HG03060 (cell line): ENCODE results near the gene PRF1.
"Not testable (repeated sequence)": the region's sequence is repeated elsewhere in the genome, so short reads cannot be mapped to it uniquely, and the experiment has no call there.

ENCODE experiments used
- ATAC-seq: cut with Tn5 transposase; IDR thresholded peaks from one replicate; pipeline ENCODE4 v1.9.1; 2021; ENCODE audit warnings: low read depth, moderate number of reproducible peaks; ENCODE audit not compliant: unreplicated experiment

Gene PRF1

GRCh38 chr10:70581176-70581575, 21.4 kb downstream of the PRF1 start:
- not testable (repeated sequence) for ATAC-seq

- no peak for ATAC-seq
Observed at GRCh38 chr10:70579234-70580002, 23.1 kb downstream of the PRF1 start.

DNA sequence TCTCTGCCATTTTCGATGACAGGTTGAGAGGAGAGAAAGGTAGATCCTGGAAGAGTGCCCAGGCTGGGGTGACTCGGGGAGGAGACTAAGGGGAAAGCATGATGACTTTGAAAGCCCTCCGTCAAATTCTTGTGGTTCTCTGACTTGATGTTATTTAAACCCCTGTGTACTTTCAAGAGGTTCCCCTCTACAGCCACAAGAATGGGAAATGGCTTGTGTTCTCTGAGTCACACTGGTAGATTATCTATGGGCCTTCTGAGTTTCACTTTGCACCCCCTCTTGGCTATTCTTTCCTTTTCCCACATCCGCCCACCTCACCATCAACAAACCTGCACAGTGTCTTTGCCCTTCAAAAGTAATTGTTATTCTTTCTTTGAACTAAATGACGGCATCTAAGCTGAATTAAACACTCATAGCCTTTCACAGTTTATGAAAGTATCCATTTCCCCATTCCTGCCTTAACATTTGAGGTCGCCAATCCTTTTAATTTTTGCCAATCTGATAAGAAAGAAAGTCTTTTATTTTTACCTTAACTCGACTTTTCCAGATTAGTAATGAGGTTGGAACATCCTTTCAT, 24.1 kb downstream of the PRF1 start:
- peak; percentile 53 for ATAC-seq

DNA sequence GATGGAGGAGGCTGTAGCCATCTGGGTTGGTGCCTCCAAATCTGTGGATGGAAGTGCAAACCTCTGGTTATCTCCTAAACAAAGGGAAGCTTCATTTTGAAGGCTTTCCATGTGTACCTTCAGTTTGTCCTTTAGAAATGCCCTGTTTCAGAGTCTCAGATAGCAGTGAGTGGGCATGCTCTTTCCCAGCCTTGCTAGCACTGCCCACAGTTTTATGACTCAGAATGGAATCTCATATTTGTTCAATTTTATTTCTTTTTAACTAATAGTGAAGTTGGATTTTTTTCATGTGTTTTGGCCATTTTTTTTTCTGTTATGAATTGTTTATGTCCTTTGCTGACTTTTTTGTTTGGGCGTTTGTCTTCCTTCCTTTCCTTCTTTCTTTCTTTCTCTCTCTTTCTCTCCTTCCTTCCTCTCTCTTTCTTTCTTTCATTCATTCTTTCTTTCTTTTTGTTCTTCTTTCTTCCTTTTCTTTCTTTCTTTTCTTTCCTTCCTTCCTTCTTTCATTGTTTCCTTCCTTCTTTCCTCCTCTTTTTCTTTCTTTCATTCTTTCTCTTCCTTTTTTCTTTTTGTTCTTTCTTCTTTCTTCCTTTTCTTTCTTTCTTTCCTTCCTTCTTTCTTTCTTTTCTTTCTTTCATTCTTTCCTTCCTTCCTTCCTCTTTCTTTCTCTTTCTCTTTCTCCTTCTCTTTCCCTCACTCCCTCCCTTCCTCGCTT, 25.6 kb downstream of the PRF1 start:
- no peak for ATAC-seq

- peak; percentile 32 for ATAC-seq
Observed at GRCh38 chr10:70575874-70576802, 26.4 kb downstream of the PRF1 start.

DNA sequence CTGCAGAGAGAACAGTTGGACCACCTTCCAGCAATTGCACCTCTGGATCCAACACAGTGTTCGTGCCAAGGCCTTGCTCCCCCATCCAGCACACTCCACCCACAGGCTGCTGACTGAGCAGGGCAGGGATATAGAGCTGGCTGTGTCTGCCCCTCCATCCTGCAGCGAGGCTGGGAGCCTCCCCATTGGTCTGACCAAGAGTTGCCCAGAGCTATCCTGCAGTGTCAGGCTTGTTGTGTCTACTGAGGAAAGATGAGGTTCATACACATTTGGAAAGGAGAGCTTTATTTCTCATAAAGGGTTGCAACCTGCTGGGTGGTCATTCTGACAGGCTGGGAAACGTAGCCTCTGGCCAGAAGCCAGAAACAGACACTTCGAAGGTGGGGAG, 27.1 kb downstream of the PRF1 start:
- ATAC-seq, result no peak

DNA sequence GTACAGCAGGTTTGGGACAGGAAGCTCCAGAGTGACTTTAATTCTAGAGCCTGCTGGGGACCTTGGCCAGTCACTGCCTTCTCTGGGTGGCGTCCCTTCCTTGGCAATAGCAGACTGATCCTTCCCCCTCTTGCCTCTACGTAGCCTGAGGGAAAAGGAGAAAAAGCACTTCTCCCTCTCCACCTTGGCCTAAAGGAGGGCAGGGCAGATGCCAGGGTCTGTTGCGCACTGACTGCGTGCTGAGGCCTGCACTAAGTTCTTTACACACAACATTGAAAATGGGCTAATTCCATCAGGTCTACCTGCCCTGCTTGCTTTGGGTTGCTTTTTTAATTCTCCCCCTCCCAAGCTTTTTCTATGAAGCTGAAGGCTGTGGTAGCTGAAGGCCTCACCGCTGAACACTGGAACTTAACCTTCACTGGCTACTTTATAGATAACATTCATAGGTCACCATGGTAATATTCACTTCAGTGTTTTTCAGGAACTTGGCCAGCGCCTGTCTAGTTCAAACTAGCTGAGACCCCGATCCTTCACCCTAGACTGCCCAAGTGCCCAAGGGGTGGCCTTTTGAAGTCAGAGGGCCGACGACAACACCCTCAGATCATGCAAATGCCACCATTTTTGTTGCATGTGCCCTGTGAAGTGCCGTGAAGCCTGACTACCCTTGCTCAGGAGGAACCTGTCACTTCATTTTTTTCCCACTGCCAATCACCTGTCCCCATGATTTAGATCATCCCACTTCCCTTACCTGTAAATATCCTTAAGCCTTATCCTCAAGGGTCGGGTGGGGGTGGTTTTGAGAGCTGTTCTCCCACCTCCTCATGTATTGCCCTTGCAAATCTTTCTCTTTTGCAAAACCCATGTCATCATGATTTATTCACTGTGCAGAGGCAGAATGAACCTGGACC, 28.7 kb downstream of the PRF1 start:
- no peak for ATAC-seq

GRCh38 chr10:70571636-70572439, 30.7 kb downstream of the PRF1 start:
- no peak for ATAC-seq

DNA sequence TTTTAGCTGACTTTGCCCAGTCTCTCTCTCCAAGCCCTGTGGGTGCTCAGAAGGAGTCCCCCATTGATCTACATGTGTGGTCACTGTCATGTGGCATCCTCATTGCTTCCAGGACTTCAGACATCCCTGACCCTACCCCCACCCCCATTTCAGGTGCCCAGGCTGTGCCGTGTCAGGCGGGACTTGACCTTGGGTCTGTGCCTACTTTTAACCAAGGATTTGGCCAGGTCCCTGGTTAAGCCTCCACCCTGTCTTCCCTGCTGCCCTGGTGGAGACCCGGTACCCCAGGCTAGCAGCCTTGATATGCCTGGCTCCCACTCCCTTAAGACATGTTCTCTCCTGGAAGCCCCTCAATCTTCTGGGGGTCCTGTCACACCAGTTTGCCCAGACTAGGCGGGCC, 31.3 kb downstream of the PRF1 start:
- ATAC-seq, result no peak

DNA sequence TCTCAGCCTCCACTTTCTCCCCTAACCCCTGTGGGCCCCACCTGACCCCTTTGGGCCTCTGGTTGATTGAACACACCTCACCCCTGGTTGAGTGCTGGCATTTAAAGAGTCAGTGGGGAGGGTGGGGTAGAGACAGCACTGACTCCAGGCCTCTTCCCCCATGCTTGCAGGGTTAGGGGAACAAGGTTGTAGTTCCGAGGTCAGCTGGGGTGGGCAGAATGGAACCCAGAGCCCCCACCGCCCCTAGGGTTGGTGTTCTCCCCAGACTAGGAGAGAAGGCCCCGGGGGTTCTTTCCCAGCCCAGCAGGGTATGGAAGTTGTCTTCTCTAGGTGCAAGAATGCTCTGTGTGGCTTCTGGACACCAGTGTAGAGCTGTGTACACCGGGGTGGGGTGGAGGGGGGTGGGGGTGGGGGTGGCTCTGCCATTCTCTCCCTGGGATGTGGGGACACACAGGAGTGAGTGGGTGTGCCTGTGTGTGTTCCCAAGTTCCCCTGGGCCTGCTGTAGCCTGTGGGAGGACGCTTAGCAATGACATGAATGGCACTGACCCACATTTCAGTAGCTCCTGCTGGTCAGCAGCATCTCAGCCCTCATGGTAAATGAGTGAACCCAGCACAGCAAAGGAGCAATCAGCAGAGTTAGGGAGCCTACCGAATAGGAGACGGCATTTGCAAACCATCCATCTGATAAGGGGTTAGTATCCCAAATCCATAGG, 33.6 kb downstream of the PRF1 start:
- ATAC-seq, result no peak

DNA sequence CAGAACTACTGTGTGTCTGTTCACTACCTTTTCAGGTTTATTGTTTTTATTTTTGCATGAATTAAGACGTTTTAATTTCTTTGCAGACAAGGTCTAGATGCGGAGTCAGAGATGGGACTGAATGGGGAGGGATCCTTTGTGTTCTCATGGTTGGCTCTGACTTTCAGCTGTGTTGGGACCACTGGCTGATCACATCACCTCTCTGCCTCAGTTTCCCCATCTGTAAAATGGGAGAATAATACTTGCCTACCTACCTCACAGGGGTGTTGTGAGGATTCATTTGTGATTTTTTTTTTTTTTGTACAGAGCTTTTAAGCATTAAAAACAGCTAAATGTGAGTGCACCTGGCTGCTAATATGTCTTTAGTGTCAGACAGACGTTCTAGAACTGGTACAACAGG, 34.4 kb downstream of the PRF1 start:
- ATAC-seq, result no peak

- ATAC-seq, result no peak
Observed at GRCh38 chr10:70567603-70568002, 34.9 kb downstream of the PRF1 start.

DNA sequence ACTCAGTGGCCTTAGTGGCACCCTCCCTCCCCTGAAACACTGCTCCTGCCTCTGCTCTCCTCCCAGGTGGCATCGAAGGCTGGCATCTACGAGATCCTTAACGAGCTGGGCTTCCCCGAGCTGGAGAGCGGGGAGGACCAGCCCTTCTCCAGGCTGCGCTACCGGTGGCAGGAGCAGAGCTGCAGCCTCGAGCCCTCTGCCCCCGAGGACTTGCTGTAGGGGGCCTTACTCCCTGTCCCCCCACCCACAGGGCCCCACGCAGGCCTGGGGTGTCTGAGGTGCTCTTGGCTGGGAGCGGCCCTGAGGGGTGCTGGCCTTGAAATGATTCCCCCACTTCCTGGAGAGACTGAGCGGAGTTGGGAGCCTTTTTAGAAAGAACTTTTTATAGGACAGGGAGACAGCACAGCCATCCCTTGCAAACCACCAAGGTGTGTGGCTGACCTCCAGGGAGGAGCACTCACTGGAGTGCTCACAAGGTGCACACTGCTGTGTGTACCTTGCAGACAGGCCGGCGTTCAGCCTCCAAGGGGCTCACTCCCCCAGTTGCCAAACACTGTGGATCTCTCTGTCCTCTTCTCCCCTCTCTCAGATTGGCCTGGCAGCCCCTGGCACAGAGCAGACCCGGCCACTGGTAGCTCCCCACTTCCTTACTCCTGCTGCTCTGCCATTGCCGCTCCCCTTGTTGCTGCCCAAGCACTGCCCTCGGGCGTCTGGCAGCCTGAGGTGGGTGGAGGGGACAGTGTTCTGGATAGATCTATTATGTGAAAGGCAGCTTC, 35.8 kb downstream of the PRF1 start:
- ATAC-seq, result no peak

- no peak for ATAC-seq
Observed at GRCh38 chr10:70565556-70566514, 36.7 kb downstream of the PRF1 start.

DNA sequence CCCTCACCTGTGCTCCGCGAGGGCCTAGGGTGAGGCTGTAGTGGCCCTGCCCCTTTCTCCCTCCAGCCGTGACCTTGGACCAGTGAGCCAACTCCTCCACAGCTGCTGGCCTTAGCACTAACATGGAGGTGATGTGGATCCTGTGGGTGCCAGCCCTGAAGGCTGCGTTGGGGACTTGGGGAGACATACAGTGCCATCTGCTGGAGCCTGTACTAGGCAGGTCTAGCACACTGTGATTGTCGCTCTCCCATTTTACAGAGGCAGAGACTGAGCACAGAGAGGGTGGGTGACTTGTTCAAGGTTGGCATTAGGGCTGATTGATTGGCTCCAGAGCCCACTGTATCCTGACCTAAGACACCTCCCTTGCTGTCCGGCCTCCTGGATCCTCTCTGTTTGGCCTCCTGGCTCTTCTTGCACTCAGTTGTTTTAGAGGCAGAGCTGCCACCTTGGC, 37.6 kb downstream of the PRF1 start:
- no peak for ATAC-seq

DNA sequence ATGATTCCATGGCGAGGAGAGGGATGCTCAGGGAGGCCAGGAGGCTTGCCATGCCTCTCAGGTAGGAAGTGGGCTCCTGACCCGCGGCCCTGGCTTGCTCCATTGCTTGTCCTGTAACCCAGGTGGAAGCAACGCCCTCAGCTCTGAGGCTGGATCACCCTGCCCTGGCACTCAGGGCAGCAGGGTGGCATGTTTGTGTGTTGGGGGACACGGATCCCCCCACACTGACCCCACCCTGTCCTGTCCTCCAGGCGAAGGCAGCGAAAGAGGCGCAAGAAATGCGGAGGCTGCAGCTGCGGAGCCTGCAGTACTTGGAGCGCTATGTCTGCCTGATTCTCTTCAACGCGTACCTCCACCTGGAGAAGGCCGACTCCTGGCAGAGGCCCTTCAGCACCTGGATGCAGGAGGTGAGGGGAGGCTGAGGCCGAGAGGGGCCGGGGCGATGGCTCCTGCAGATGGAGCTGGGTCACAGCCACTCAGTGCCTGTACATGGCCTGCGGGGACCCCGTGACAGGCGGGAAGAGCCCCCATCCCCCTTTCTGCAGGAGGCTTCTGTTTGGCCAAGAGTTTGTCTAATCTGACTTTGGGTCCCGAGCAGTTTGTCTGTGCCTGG, 38.3 kb downstream of the PRF1 start:
- ATAC-seq, result no peak
